Mucosa of descending colon (tissue), 3 donors: ENCODE results near the gene DBNL. TPM values are rescaled to one million over a fixed set of nuclear protein-coding genes. Genes with fewer than 3 reads are reported as not detected.

Experiments used
- ATAC-seq: fragments of 200-7000 bp; cut with Tn5 transposase; one replicate; pipeline ENCODE4 v1.9.1; 2020; ENCODE audit warnings: mild to moderate bottlenecking, moderate library complexity
- DNase-seq, 3 donors: peaks; one replicate each; pipeline ENCODE4 v3.0.0-alpha.2; 2020
- H3K36me3 ChIP-seq: fragments of 200-600 bp; one replicate; pipeline ENCODE4 v1.8.0; 2021; ENCODE audit warnings: low read depth, mild to moderate bottlenecking
- H3K4me1 ChIP-seq: fragments of 200-600 bp; one replicate; pipeline ENCODE4 v1.8.0; 2021; ENCODE audit warnings: low read depth, mild to moderate bottlenecking
- H3K4me3 ChIP-seq: fragments of 200-600 bp; one replicate; pipeline ENCODE4 v1.8.0; 2021; ENCODE audit warnings: mild to moderate bottlenecking
- H3K9me3 ChIP-seq: fragments of 200-600 bp; one replicate; pipeline ENCODE4 v1.8.0; 2021; ENCODE audit warnings: mild to moderate bottlenecking
- CTCF ChIP-seq: fragments of 200-600 bp; IDR thresholded peaks from one replicate; pipeline ENCODE4 v1.8.0; 2022; ENCODE audit warnings: antibody characterized with exemption, mild to moderate bottlenecking
- intact Hi-C, 2 donors: fragments of 100-400 bp; cut with DNase I in 1 of 2; cut with micrococcal nuclease in 1 of 2; formaldehyde crosslinking; loops; one replicate each; pipeline versions ENCODE4 v1.11.0 to v1.11.1; 2022; cut with DNase I, micrococcal nuclease
- total RNA-seq, 3 donors: library from RNA; stranded (reverse); fragmentation: NEBNext Ultra II Directional in 2 of 3; extraction: Animal tissue kit (Norgen Biotek cat#: 25700) in 2 of 3; gene quantifications; one replicate each; pipeline versions ENCODE4 v1.2.1 to v1.2.4, GENCODE V29; 2021 to 2023
- donor health status: DM: no; HTN: no; CAD: no; lungs with moderate emphysema.
- donor health status: DM: no; HTN: no; CAD: no.
- donor health status: DM: no; HTN: yes; CAD: no.

DBNL gene
- total RNA-seq, 3 donors from 2014 or later, result 84.2 to 91.2 (median 89.8) TPM

- TF ChIP-seq CTCF, result no peak
- H3K4me1 ChIP-seq, result no peaks in the 10 kb centered on the region
- no peaks in the 10 kb centered on the region for H3K36me3 ChIP-seq
- peak overlapping the region; percentile 11 for H3K4me3 ChIP-seq
- intact Hi-C loops, result no loop called here
- ATAC-seq, result peak; percentile 12
- no peaks in the 10 kb centered on the region for H3K9me3 ChIP-seq
- DNase-seq, result peak in 2 of 3 donors; percentile 26 to 48
Measured at GRCh38 chr7:44104860-44105771, 60.6 kb downstream of the DBNL start.

DNA sequence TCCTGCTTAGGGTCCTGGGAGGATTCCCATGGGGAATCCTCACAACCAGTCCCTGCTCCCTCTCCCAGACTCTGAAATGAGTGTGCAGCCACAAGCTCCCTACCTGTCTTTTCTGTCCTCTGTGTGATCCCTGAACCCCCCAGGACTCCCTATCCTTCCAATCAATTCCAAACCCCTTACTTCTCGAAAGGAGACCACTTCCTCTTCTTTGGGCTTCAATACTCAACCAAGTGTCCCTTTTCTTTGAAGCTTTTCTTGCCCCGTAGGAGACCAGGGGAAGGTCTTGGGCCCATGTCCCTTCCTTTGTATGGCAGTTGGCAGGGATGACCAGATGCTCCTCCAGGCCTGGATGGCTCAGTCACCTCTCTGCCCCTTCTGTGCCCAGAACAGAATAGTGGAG lies 61.3 kb downstream of the DBNL start:
- DNase-seq (no peak), ATAC-seq (no peak)
- H3K4me3 ChIP-seq, result no peak overlapping the region
- H3K4me1 ChIP-seq, result no peaks in the 10 kb centered on the region
- no peaks in the 10 kb centered on the region for H3K36me3 ChIP-seq
- H3K9me3 ChIP-seq, result no peaks in the 10 kb centered on the region
- no peak for TF ChIP-seq CTCF
- intact Hi-C loops, result no loop called here

GRCh38 chr7:44106311-44107065 lies 62.0 kb downstream of the DBNL start:
- ATAC-seq (no peak), DNase-seq (peak in 1 of 3 donors; percentile 14)
- H3K4me3 ChIP-seq, result no peak overlapping the region
- H3K9me3 ChIP-seq, result no peaks in the 10 kb centered on the region
- intact Hi-C loops, result no loop called here
- no peaks in the 10 kb centered on the region for H3K36me3 ChIP-seq
- no peaks in the 10 kb centered on the region for H3K4me1 ChIP-seq
- TF ChIP-seq CTCF, result no peak

GRCh38 chr7:44107116-44107960 lies 62.8 kb downstream of the DBNL start:
- no peak for TF ChIP-seq CTCF
- no peak overlapping the region for H3K4me3 ChIP-seq
- DNase-seq, result peak in 1 of 3 donors; percentile 16
- no peaks in the 10 kb centered on the region for H3K9me3 ChIP-seq
- H3K36me3 ChIP-seq, result no peaks in the 10 kb centered on the region
- H3K4me1 ChIP-seq, result no peaks in the 10 kb centered on the region
- intact Hi-C loops, result no loop called here
- ATAC-seq, result no peak
